ENCODE results near the gene TPRG1L.

DNA sequence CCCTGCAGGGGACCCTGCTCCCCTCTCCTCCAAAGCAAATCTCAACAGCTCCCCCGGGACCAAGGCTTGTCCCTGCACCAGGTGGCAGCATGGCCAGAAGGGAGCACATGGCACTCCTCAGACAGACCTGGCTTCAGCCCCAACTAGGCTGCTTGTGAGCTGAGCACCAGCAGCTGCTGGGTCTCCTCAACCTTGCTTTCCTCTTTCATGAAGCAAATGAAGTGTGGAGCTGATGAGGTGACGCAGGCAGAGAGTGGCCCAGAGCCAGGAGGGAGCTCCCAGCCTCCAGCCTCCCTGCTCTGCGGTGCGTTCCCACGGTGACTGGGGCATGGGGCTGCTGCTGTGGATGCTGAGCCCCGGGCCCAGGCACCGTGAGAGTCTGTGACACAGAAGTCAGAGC, 47.5 kb upstream of the TPRG1L start:
- no peak for TF ChIP-seq EZH2 (IDR thresholded peaks at IDR 0.05; ENCODE audit: borderline replicate concordance, low read depth, low read length, severe bottlenecking)
- TF ChIP-seq, protein P1, sequence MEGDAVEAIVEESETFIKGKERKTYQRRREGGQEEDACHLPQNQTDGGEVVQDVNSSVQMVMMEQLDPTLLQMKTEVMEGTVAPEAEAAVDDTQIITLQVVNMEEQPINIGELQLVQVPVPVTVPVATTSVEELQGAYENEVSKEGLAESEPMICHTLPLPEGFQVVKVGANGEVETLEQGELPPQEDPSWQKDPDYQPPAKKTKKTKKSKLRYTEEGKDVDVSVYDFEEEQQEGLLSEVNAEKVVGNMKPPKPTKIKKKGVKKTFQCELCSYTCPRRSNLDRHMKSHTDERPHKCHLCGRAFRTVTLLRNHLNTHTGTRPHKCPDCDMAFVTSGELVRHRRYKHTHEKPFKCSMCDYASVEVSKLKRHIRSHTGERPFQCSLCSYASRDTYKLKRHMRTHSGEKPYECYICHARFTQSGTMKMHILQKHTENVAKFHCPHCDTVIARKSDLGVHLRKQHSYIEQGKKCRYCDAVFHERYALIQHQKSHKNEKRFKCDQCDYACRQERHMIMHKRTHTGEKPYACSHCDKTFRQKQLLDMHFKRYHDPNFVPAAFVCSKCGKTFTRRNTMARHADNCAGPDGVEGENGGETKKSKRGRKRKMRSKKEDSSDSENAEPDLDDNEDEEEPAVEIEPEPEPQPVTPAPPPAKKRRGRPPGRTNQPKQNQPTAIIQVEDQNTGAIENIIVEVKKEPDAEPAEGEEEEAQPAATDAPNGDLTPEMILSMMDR (IDR thresholded peaks at IDR 0.05; ENCODE audit: borderline replicate concordance, extremely low read depth, low read length, poor library complexity, severe bottlenecking), result no peak

Data from DND-41 (cell line).